ENCODE measurements around the gene EPOP. TPM values are rescaled to one million over a fixed set of nuclear protein-coding genes. Genes with fewer than 3 reads are reported as not detected.

The EPOP gene
- total and polyA plus RNA-seq, 2 experiments from 2014 or later, result 2.0 to 13.4 TPM

GRCh38 chr17:38717139-38717745 is 42.5 kb upstream of the EPOP start:
- peaks cover 12% of the 10 kb centered on the region for H3K4me1 ChIP-seq (ENCODE audit: low read depth)
- no peak for DNase-seq (ENCODE audit: low read depth in 1 of 2, low spot score in 1 of 2)
- no peak overlapping the region for H3K27ac ChIP-seq
- H3K27me3 ChIP-seq, result no peaks in the 10 kb centered on the region
- H3K36me3 ChIP-seq, result peaks cover 25% of the 10 kb centered on the region
- no peak overlapping the region for H3K4me3 ChIP-seq
- TF ChIP-seq CTCF (IDR thresholded peaks at IDR 0.05; ENCODE audit: low read depth, low read length), result no peak
- H3K9me3 ChIP-seq (ENCODE audit: low read depth), result no peaks in the 10 kb centered on the region

- no peak for TF ChIP-seq CTCF (IDR thresholded peaks at IDR 0.05; ENCODE audit: low read depth, low read length)
- H3K4me1 ChIP-seq (ENCODE audit: low read depth), result peaks cover 16% of the 10 kb centered on the region
- DNase-seq (ENCODE audit: low read depth in 1 of 2, low spot score in 1 of 2), result no peak
- H3K27ac ChIP-seq, result no peak overlapping the region
- H3K36me3 ChIP-seq, result peaks cover 24% of the 10 kb centered on the region
- H3K27me3 ChIP-seq, result no peaks in the 10 kb centered on the region
- no peaks in the 10 kb centered on the region for H3K9me3 ChIP-seq (ENCODE audit: low read depth)
- H3K4me3 ChIP-seq, result no peak overlapping the region
Observed at GRCh38 chr17:38716368-38717005, 41.7 kb upstream of the EPOP start.

- Histone ChIP-seq H3K27ac (no peak overlapping the region), H3K9me3 (ENCODE audit: low read depth) (no peaks in the 10 kb centered on the region), H3K27me3 (no peaks in the 10 kb centered on the region), H3K4me3 (no peak overlapping the region), H3K36me3 (peaks cover 15% of the 10 kb centered on the region), H3K4me1 (ENCODE audit: low read depth) (peaks cover 23% of the 10 kb centered on the region)
- no peak for DNase-seq (ENCODE audit: low read depth in 1 of 2, low spot score in 1 of 2)
- TF ChIP-seq CTCF (IDR thresholded peaks at IDR 0.05; ENCODE audit: low read depth, low read length), result no peak
Observed at GRCh38 chr17:38715216-38715943, 40.6 kb upstream of the EPOP start.

- H3K27ac ChIP-seq, result no peak overlapping the region
- H3K27me3 ChIP-seq, result no peaks in the 10 kb centered on the region
- H3K9me3 ChIP-seq (ENCODE audit: low read depth), result no peaks in the 10 kb centered on the region
- peaks cover 15% of the 10 kb centered on the region for H3K36me3 ChIP-seq
- DNase-seq (ENCODE audit: low read depth in 1 of 2, low spot score in 1 of 2), result no peak
- H3K4me1 ChIP-seq (ENCODE audit: low read depth), result peaks cover 17% of the 10 kb centered on the region
- no peak overlapping the region for H3K4me3 ChIP-seq
- TF ChIP-seq CTCF (IDR thresholded peaks at IDR 0.05; ENCODE audit: low read depth, low read length), result no peak
Observed at GRCh38 chr17:38713456-38714075, 38.8 kb upstream of the EPOP start.

GRCh38 chr17:38712593-38712992 is 37.8 kb upstream of the EPOP start:
- Histone ChIP-seq H3K4me1 (ENCODE audit: low read depth) (peaks cover 17% of the 10 kb centered on the region), H3K27me3 (no peaks in the 10 kb centered on the region), H3K9me3 (ENCODE audit: low read depth) (no peaks in the 10 kb centered on the region), H3K36me3 (peaks cover 15% of the 10 kb centered on the region), H3K27ac (no peak overlapping the region), H3K4me3 (no peak overlapping the region)
- no peak for DNase-seq (ENCODE audit: low read depth in 1 of 2, low spot score in 1 of 2)
- no peak for TF ChIP-seq CTCF (IDR thresholded peaks at IDR 0.05; ENCODE audit: low read depth, low read length)

Data from cardiac muscle cell (in vitro differentiated cells and primary cell).